ENCODE measurements around the gene ATL1. TPM values are rescaled to one million over a fixed set of nuclear protein-coding genes. Genes with fewer than 3 reads are reported as not detected.

ATL1 gene
- total RNA-seq, 1 donor from 2014 or later = 4.2 TPM

DNA sequence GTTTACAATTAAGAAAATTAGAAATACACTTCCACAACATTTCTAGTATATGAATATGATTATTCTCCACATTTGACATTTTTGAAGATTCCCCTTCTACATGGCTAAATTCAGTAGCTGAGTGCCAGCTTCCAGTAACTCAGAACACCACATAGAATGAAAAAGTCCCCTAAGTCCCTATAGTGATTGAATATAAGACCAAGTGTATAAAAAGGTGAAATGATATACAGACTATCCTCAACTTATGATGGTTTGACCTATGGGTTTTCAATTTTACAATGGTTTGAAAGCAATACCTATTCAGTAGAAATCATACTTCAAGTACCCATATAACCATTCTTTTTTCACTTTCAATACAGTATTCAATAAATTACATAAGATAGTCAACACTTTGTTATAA is 15.8 kb downstream of the ATL1 start:
- no peak overlapping the region for H3K4me3 ChIP-seq (ENCODE audit: low read depth, low read length)
- no peaks in the 10 kb centered on the region for H3K36me3 ChIP-seq (ENCODE audit: control insufficient read depth, insufficient read depth, low read length)
- no peak for DNase-seq (ENCODE audit: low read depth)
- no peaks in the 10 kb centered on the region for H3K27me3 ChIP-seq (ENCODE audit: control insufficient read depth, insufficient read depth, low read length)
- TF ChIP-seq, protein P1, sequence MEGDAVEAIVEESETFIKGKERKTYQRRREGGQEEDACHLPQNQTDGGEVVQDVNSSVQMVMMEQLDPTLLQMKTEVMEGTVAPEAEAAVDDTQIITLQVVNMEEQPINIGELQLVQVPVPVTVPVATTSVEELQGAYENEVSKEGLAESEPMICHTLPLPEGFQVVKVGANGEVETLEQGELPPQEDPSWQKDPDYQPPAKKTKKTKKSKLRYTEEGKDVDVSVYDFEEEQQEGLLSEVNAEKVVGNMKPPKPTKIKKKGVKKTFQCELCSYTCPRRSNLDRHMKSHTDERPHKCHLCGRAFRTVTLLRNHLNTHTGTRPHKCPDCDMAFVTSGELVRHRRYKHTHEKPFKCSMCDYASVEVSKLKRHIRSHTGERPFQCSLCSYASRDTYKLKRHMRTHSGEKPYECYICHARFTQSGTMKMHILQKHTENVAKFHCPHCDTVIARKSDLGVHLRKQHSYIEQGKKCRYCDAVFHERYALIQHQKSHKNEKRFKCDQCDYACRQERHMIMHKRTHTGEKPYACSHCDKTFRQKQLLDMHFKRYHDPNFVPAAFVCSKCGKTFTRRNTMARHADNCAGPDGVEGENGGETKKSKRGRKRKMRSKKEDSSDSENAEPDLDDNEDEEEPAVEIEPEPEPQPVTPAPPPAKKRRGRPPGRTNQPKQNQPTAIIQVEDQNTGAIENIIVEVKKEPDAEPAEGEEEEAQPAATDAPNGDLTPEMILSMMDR (IDR thresholded peaks at IDR 0.05; ENCODE audit: insufficient read depth, low read length, poor library complexity, severe bottlenecking) = no peak

DNA sequence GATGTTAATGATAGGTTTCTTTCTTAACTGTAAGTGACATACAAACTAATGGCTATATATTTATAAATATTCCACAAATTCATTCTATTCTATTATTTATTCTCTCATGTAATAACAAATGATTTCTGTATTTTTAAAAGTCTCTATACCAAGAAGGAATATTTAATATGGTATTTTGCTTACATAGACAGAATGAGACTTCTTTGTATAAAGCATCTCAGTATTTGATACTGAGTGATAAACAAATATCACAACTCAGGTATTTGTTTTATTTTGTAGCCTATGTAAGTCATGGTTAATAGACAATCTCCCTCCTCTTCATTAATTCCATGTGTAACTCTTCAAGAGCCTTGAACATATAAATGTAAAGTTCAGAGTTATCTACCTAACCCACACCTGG is 18.0 kb downstream of the ATL1 start:
- Histone ChIP-seq H3K4me3 (ENCODE audit: low read depth, low read length) (no peak overlapping the region), H3K36me3 (ENCODE audit: control insufficient read depth, insufficient read depth, low read length) (no peaks in the 10 kb centered on the region), H3K27me3 (ENCODE audit: control insufficient read depth, insufficient read depth, low read length) (no peaks in the 10 kb centered on the region)
- no peak for DNase-seq (ENCODE audit: low read depth)
- TF ChIP-seq, protein P1 (IDR thresholded peaks at IDR 0.05; ENCODE audit: insufficient read depth, low read length, poor library complexity, severe bottlenecking) = no peak

DNA sequence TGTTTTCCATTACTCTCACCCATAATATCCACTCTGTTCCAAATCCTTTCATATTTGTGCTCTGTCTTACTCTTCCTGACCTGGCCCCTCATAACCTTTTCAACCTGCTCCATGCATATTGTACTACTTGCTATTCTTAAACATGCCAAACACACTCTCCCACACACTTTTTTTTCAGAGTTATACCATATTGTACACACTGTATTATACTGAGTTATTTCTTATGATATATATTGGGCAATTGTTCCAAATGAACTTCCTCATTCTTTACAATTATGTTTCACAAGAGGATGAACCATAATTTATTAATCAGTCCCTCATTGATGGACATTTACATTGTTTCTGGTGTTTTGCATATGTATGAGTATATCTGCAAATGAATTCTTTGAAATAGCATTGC is 18.5 kb downstream of the ATL1 start:
- TF ChIP-seq, protein P1 (IDR thresholded peaks at IDR 0.05; ENCODE audit: insufficient read depth, low read length, poor library complexity, severe bottlenecking) = no peak
- no peak for DNase-seq (ENCODE audit: low read depth)
- Histone ChIP-seq H3K27me3 (ENCODE audit: control insufficient read depth, insufficient read depth, low read length) (no peaks in the 10 kb centered on the region), H3K4me3 (ENCODE audit: low read depth, low read length) (no peak overlapping the region), H3K36me3 (ENCODE audit: control insufficient read depth, insufficient read depth, low read length) (no peaks in the 10 kb centered on the region)

DNA sequence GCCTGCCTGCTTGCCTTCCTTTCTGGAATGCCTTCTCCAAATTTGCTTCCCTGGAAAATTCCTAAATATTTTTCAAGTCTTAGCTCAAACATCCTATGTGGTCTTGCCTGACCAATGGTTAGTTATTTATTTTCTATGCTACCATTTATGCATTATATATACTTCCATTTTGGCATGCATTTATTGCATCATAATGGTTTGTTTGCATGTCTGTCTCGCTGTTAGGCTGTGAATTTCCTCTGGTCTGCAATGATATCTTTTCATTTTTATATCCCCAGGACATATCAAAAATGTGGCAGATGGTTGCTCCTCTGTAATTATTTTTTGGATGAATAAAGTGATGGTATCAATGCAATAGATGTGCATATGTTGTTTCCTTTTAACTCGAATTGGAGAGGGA is 30.5 kb downstream of the ATL1 start:
- DNase-seq (ENCODE audit: low read depth) = no peak
- no peak overlapping the region for H3K4me3 ChIP-seq (ENCODE audit: low read depth, low read length)
- TF ChIP-seq, protein P1 (IDR thresholded peaks at IDR 0.05; ENCODE audit: insufficient read depth, low read length, poor library complexity, severe bottlenecking) = no peak
- no peaks in the 10 kb centered on the region for H3K36me3 ChIP-seq (ENCODE audit: control insufficient read depth, insufficient read depth, low read length)
- H3K27me3 ChIP-seq (ENCODE audit: control insufficient read depth, insufficient read depth, low read length) = no peaks in the 10 kb centered on the region

DNA sequence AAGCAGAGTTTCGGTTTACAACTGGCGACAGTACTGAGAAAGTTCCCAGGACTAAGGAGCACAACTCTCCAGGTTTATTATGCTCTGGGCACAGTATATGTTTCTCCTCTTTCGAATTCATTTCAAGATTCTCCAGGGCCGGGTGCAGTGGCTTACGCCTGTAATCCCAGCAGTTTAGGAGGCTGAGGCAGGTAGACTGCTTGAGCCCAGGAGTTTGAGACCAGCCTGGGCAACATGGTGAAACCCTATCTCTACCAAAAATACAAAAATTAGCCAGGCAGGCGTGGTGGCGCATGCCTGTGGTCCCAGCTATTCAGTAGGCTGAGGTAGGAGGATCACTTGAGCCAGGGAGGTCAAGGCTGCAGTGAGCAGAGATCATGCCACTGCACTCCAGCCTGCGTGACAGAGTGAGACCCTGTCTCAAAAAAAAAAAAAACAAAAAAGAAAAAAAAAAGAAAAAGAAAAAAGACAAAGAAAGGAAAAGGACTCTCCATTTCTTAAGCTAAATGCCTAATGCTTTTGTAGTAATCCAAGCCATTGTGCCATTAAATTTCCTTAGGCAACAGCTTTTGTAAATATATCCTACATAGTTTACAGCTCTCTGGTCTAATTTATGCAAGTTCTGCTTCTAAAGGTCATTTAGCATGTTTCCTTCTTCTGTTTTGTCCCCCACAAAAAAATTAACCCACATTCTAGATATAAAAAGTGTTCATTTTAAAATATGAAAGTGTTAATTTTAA is 34.8 kb downstream of the ATL1 start:
- DNase-seq (ENCODE audit: low read depth) = no peak
- Histone ChIP-seq H3K27me3 (ENCODE audit: control insufficient read depth, insufficient read depth, low read length) (no peaks in the 10 kb centered on the region), H3K36me3 (ENCODE audit: control insufficient read depth, insufficient read depth, low read length) (no peaks in the 10 kb centered on the region), H3K4me3 (ENCODE audit: low read depth, low read length) (no peak overlapping the region)
- TF ChIP-seq, protein P1 (IDR thresholded peaks at IDR 0.05; ENCODE audit: insufficient read depth, low read length, poor library complexity, severe bottlenecking) = no peak

DNA sequence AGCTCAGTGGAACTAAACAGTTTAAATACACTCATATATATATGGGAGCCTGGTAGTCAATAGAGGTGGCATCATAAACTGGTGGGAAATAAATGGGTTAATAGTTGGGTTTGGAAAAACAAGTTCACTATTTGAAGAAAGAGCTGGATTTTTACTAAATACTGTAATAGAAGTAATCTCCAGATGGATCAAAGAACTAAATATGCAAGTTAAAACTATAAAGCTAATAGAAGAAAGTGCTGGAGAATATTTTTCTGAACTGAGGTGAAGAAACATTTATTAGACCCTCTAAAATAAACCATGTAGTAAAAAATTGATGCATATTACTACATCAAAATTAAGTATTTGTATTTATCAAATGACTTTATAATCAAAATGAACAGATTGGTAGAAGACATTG is 38.8 kb downstream of the ATL1 start:
- Histone ChIP-seq H3K36me3 (ENCODE audit: control insufficient read depth, insufficient read depth, low read length) (no peaks in the 10 kb centered on the region), H3K27me3 (ENCODE audit: control insufficient read depth, insufficient read depth, low read length) (no peaks in the 10 kb centered on the region), H3K4me3 (ENCODE audit: low read depth, low read length) (no peak overlapping the region)
- no peak for DNase-seq (ENCODE audit: low read depth)
- TF ChIP-seq, protein P1 (IDR thresholded peaks at IDR 0.05; ENCODE audit: insufficient read depth, low read length, poor library complexity, severe bottlenecking) = no peak
